SK-N-SH (cell line): ENCODE results near the gene DLG2. TPM values are rescaled to one million over a fixed set of nuclear protein-coding genes. Genes with fewer than 3 reads are reported as not detected.

Source experiments
- CTCF ChIA-PET: fragments of 300-600, 350-600 bp; formaldehyde crosslinking; extraction: SDS; loops from one replicate; lab custom pipeline; 2021; lab: Yijun Ruan, JAX
- POLR2A ChIA-PET: fragments of 350-600 bp; sonication (Branson Sonifier 250); formaldehyde crosslinking; extraction: SDS; loops from one replicate; lab custom pipeline; 2020; ENCODE audit warnings: antibody characterized with exemption, inconsistent platforms; lab: Yijun Ruan, JAX
- DNase-seq: peaks from one replicate; pipeline ENCODE4 v3.0.0; 2012
- H2AFZ ChIP-seq: fragments of 200-600 bp; sonication (generic); 2 replicates; pipeline ENCODE4 v1.8.1; 2016; ENCODE audit warnings: antibody characterized with exemption, mild to moderate bottlenecking, low read depth
- H3F3A ChIP-seq: fragments of 200-600 bp; sonication (generic); replicated peaks from 2 replicates; pipeline ENCODE3; 2016; ENCODE audit warnings: antibody characterized with exemption, mild to moderate bottlenecking; ENCODE audit not compliant: insufficient read depth
- H3K27ac ChIP-seq, 2 experiments: fragments of 200-500 bp in 1 of 2; fragments of 200-600 bp in 1 of 2; sonication (Bioruptor generic) in 1 of 2; sonication (generic), shearing (Covaris generic) in 1 of 2; 2 replicates each; pipeline versions ENCODE4 v1.5.1 to v1.6.1; 2014 to 2016; ENCODE audit warnings: low read depth in 2 of 2, inconsistent platforms in 1 of 2, low read length in 1 of 2, mild to moderate bottlenecking in 1 of 2, mixed read lengths in 1 of 2
- H3K27me3 ChIP-seq: fragments of 200-600 bp; sonication (generic), shearing (Covaris generic); 2 replicates; pipeline ENCODE4 v1.6.1; 2016; ENCODE audit warnings: mixed run types; ENCODE audit not compliant: insufficient read depth
- H3K36me3 ChIP-seq, 2 experiments: fragments of 200-500 bp in 1 of 2; fragments of 200-600 bp in 1 of 2; sonication (Bioruptor generic) in 1 of 2; sonication (generic) in 1 of 2; replicated peaks in 1 of 2; 2 replicates each; pipeline versions ENCODE3 to v1.5.1; 2014 to 2016; ENCODE audit warnings: low read length in 1 of 2, mild to moderate bottlenecking in 1 of 2; ENCODE audit not compliant: insufficient read depth in 2 of 2, control insufficient read depth in 1 of 2
- H3K4me1 ChIP-seq, 2 experiments: fragments of 200-500 bp in 1 of 2; fragments of 200-600 bp in 1 of 2; sonication (Bioruptor generic) in 1 of 2; sonication (generic), shearing (Covaris generic) in 1 of 2; 2 replicates each; pipeline versions ENCODE4 v1.5.1 to v1.6.1; 2014 to 2016; ENCODE audit warnings: low read depth in 1 of 2, low read length in 1 of 2, mixed run types in 1 of 2; ENCODE audit not compliant: insufficient read depth in 2 of 2, control insufficient read depth in 1 of 2
- H3K4me2 ChIP-seq: fragments of 200-600 bp; sonication (generic), shearing (Covaris generic); 2 replicates; pipeline ENCODE4 v1.6.1; 2017; ENCODE audit warnings: mixed run types
- H3K4me3 ChIP-seq, 2 experiments: fragments of 200-500 bp in 1 of 2; fragments of 200-600 bp in 1 of 2; sonication (Bioruptor generic) in 1 of 2; sonication (generic), shearing (Covaris generic) in 1 of 2; 2 replicates each; pipeline versions ENCODE4 v1.5.1 to v1.8.1; 2014 to 2016; ENCODE audit warnings: low read depth in 2 of 2, inconsistent platforms in 1 of 2, low read length in 1 of 2, mild to moderate bottlenecking in 1 of 2, mixed read lengths in 1 of 2, moderate library complexity in 1 of 2
- H3K79me2 ChIP-seq: fragments of 200-600 bp; sonication (generic); 2 replicates; pipeline ENCODE4 v1.8.1; 2017; ENCODE audit warnings: mild to moderate bottlenecking; ENCODE audit not compliant: insufficient read depth
- H3K9ac ChIP-seq: fragments of 200-600 bp; sonication (generic); 2 replicates; pipeline ENCODE4 v1.6.1; 2017; ENCODE audit warnings: mixed run types
- H3K9me2 ChIP-seq: fragments of 200-600 bp; sonication (generic); 2 replicates; pipeline ENCODE4 v1.6.1; 2017; ENCODE audit warnings: mixed run types
- H3K9me3 ChIP-seq: fragments of 200-600 bp; sonication (generic); 2 replicates; pipeline ENCODE4 v1.6.1; 2017; ENCODE audit warnings: mixed run types, mild to moderate bottlenecking, moderate library complexity
- H4K20me1 ChIP-seq: fragments of 200-600 bp; sonication (generic); 2 replicates; pipeline ENCODE4 v1.6.1; 2017; ENCODE audit warnings: mild to moderate bottlenecking, mixed run types; ENCODE audit not compliant: insufficient read depth
- CHD2 ChIP-seq: fragments of 150-350 bp; IDR thresholded peaks from 2 replicates; pipeline ENCODE4 v1.6.1; 2018; ENCODE audit warnings: low read length; ENCODE audit not compliant: partially characterized antibody
- ELF1 ChIP-seq: IDR thresholded peaks from 2 replicates; pipeline ENCODE4 v1.4.0; 2012
- EZH2phosphoT487 ChIP-seq: fragments of 200-600 bp; sonication (generic); IDR thresholded peaks from 2 replicates; pipeline ENCODE4 v1.6.1; 2017; ENCODE audit warnings: low read depth, mixed run types, mild to moderate bottlenecking, antibody characterized with exemption, moderate library complexity, borderline replicate concordance
- FOSL2 ChIP-seq: IDR thresholded peaks from 2 replicates; pipeline ENCODE4 v1.4.0; 2012; ENCODE audit warnings: low read depth, mild to moderate bottlenecking, moderate library complexity, borderline replicate concordance
- FOXJ3 ChIP-seq: sonication (generic); formaldehyde crosslinking; IDR thresholded peaks from 2 replicates; pipeline ENCODE4 v1.5.1; 2020; ENCODE audit warnings: mild to moderate bottlenecking, missing genetic modification reagents
- GABPA ChIP-seq: IDR thresholded peaks from 2 replicates; pipeline ENCODE4 v1.4.0; 2012; ENCODE audit warnings: low read depth, mild to moderate bottlenecking
- IRF3 ChIP-seq: fragments of 150-350 bp; IDR thresholded peaks from 2 replicates; pipeline ENCODE4 v1.6.1; 2016; ENCODE audit warnings: mild to moderate bottlenecking, low read depth, low read length
- JUND ChIP-seq: IDR thresholded peaks from 2 replicates; pipeline ENCODE4 v1.4.0; 2012
- MEF2A ChIP-seq: IDR thresholded peaks from 2 replicates; pipeline ENCODE4 v1.4.0; 2012; ENCODE audit warnings: low read depth, borderline replicate concordance
- NFIC ChIP-seq: IDR thresholded peaks from 2 replicates; pipeline ENCODE4 v1.4.0; 2012; ENCODE audit warnings: borderline replicate concordance
- POLR2AphosphoS5 ChIP-seq: IDR thresholded peaks from 2 replicates; pipeline ENCODE4 v1.6.1; 2012; ENCODE audit warnings: low read depth, low read length
- RAD21 ChIP-seq: IDR thresholded peaks from 2 replicates; pipeline ENCODE4 v1.6.1; 2012; ENCODE audit warnings: mild to moderate bottlenecking, low read length
- RXRA ChIP-seq: IDR thresholded peaks from 2 replicates; pipeline ENCODE4 v1.4.0; 2012; ENCODE audit warnings: low read depth, mild to moderate bottlenecking, borderline replicate concordance
- SMC3 ChIP-seq: IDR thresholded peaks from 2 replicates; pipeline ENCODE4 v1.6.1; 2012; ENCODE audit warnings: low read depth, low read length, improper control_type of control experiment
- TCF12 ChIP-seq: IDR thresholded peaks from 2 replicates; pipeline ENCODE4 v1.4.0; 2012
- TEAD4 ChIP-seq: IDR thresholded peaks from 2 replicates; pipeline ENCODE4 v1.4.0; 2012; ENCODE audit warnings: mild to moderate bottlenecking, borderline replicate concordance; ENCODE audit not compliant: insufficient read depth
- USF1 ChIP-seq: IDR thresholded peaks from 2 replicates; pipeline ENCODE4 v1.4.0; 2012; ENCODE audit warnings: low read depth, borderline replicate concordance
- ZBTB33 ChIP-seq: IDR thresholded peaks from 2 replicates; pipeline ENCODE4 v1.4.0; 2012; ENCODE audit warnings: low read depth, borderline replicate concordance
- polyA plus RNA-seq, 3 experiments: library from polyadenylated mRNA; depleted of rRNA; stranded (reverse); fragments of >200 nt; gene quantifications; 2 replicates each; pipeline ENCODE4 v1.2.3, GENCODE V29; 2012

DLG2 gene
- polyA plus RNA-seq, 1 of the 3 experiments (the other 2 are of a cell fraction), result 0.21 TPM

- TF ChIP-seq JUND (no peak), NFIC (no peak), FOSL2 (no peak)
These were observed 1648.2 kb downstream of the DLG2 start (continued) for GRCh38 chr11:83978942-83979341.

- Histone ChIP-seq H3K4me1 (peaks cover 0 to under 1% of the 10 kb centered on the region in 2 experiments; a peak in 1 of 4 replicates), H3K79me2 (no peaks in the 10 kb centered on the region), H3K27ac (no peak overlapping the region), H2AFZ (no peak overlapping the region), H3K9ac (no peak overlapping the region), H3K36me3 (no peaks in the 10 kb centered on the region), H3K9me2 (no peaks in the 10 kb centered on the region), H3K4me2 (no peak overlapping the region), H4K20me1 (no peaks in the 10 kb centered on the region), H3K9me3 (no peaks in the 10 kb centered on the region), H3K27me3 (no peaks in the 10 kb centered on the region), H3F3A (no peaks in the 10 kb centered on the region), H3K4me3 (no peak overlapping the region)
- no peak for DNase-seq
- ChIA-PET CTCF (interaction anchor here (0.9 kb wide), 1 partner anchor 148 kb away, joined by 3 read pairs; no protein-coding TSS in a partner anchor), POLR2A (no interaction called here)
- TF ChIP-seq ZBTB33 (no peak), FOXJ3 (CRISPR knock-in tag) (no peak), RXRA (no peak), SMC3 (no peak), CHD2 (no peak), IRF3 (no peak), ELF1 (no peak), GABPA (no peak), USF1 (no peak), EZH2phosphoT487 (no peak), TEAD4 (no peak), RAD21 (no peak), POLR2AphosphoS5 (no peak), MEF2A (no peak), TCF12 (no peak)
These were observed 1651.1 kb downstream of the DLG2 start for GRCh38 chr11:83976086-83976485.
